ENCODE results near the gene RFESD. TPM values are rescaled to one million over a fixed set of nuclear protein-coding genes. Genes with fewer than 3 reads are reported as not detected.

Gene RFESD
- polyA plus RNA-seq, 1 of the 3 experiments (the other 2 are of a cell fraction), result 1.8 TPM

DNA sequence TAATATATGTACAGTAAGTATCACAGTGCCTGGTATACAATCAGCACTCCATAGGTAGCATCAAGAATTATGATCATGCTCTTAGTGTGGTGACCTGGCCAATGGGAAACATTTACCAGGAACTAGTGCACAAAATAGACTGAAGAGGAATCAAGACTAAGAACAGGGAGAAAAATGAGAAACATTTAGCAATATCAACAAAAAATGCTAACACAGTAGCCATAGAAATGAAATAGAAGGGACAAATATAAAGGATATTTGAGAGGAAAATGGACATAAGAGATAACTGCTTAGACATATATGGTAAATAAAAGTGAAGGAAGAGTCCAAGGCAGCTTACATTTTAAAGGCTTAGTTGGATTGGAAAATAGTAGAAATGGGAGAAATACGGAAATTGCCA lies 52.8 kb downstream of the RFESD start:
- H3K27ac ChIP-seq (ENCODE audit: low read depth in 2 of 2, low read length in 1 of 2), result no peak overlapping the region
- no peaks in the 10 kb centered on the region for H3K9me2 ChIP-seq
- H3F3A ChIP-seq (replicated peaks; ENCODE audit: insufficient read depth), result no peaks in the 10 kb centered on the region
- H3K27me3 ChIP-seq (ENCODE audit: insufficient read depth), result no peaks in the 10 kb centered on the region
- no peaks in the 10 kb centered on the region for H3K79me2 ChIP-seq (ENCODE audit: insufficient read depth)
- H3K9me3 ChIP-seq, result no peaks in the 10 kb centered on the region; the same call in 1 of the 2 replicates
- ChIA-PET CTCF (interaction anchor here (1.4 to 2.8 kb wide), 2 partner anchors 35 to 82 kb away, joined by 3 to 14 read pairs; no protein-coding TSS in a partner anchor), POLR2A (no interaction called here)
- no peak overlapping the region for H3K9ac ChIP-seq
- peaks cover 0 to 5% of the 10 kb centered on the region in 2 experiments; a peak in 2 of 4 replicates for H3K4me1 ChIP-seq (ENCODE audit: control insufficient read depth in 1 of 2, insufficient read depth in 2 of 2, low read depth in 1 of 2, low read length in 1 of 2)
- H3K4me3 ChIP-seq (ENCODE audit: low read depth in 2 of 2, low read length in 1 of 2), result no peak overlapping the region
- no peak overlapping the region for H3K4me2 ChIP-seq
- DNase-seq, result no peak
- TF ChIP-seq GABPA (IDR thresholded peaks at IDR 0.05; ENCODE audit: low read depth) (no peak), FOXJ3 (CRISPR knock-in tag; IDR thresholded peaks at IDR 0.05) (no peak), YY1 (IDR thresholded peaks at IDR 0.05; ENCODE audit: low read depth) (no peak), TAF1 (IDR thresholded peaks at IDR 0.05; ENCODE audit: borderline replicate concordance, low read depth, low read length) (no peak), NFIC (IDR thresholded peaks at IDR 0.05; ENCODE audit: borderline replicate concordance) (no peak), EZH2phosphoT487 (IDR thresholded peaks at IDR 0.05; ENCODE audit: borderline replicate concordance, low read depth) (no peak), TEAD4 (IDR thresholded peaks at IDR 0.05; ENCODE audit: borderline replicate concordance, insufficient read depth) (no peak), MXI1 (IDR thresholded peaks at IDR 0.05; ENCODE audit: low read depth, low read length) (no peak), EP300 (IDR thresholded peaks at IDR 0.05; ENCODE audit: borderline replicate concordance in 1 of 2, low read depth in 1 of 2, low read length in 1 of 2) (no peak), NRF1 (IDR thresholded peaks at IDR 0.05; ENCODE audit: low read depth, low read length) (no peak), MEF2A (IDR thresholded peaks at IDR 0.05; ENCODE audit: borderline replicate concordance, low read depth) (no peak)
- TF ChIP-seq, protein P1, sequence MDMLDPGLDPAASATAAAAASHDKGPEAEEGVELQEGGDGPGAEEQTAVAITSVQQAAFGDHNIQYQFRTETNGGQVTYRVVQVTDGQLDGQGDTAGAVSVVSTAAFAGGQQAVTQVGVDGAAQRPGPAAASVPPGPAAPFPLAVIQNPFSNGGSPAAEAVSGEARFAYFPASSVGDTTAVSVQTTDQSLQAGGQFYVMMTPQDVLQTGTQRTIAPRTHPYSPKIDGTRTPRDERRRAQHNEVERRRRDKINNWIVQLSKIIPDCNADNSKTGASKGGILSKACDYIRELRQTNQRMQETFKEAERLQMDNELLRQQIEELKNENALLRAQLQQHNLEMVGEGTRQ (IDR thresholded peaks at IDR 0.05; ENCODE audit: borderline replicate concordance, low read depth, low read length), result no peak
- TF ChIP-seq, protein P2, sequence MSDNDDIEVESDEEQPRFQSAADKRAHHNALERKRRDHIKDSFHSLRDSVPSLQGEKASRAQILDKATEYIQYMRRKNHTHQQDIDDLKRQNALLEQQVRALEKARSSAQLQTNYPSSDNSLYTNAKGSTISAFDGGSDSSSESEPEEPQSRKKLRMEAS (IDR thresholded peaks at IDR 0.05; ENCODE audit: low read depth), result no peak
- TF ChIP-seq, protein P3, sequence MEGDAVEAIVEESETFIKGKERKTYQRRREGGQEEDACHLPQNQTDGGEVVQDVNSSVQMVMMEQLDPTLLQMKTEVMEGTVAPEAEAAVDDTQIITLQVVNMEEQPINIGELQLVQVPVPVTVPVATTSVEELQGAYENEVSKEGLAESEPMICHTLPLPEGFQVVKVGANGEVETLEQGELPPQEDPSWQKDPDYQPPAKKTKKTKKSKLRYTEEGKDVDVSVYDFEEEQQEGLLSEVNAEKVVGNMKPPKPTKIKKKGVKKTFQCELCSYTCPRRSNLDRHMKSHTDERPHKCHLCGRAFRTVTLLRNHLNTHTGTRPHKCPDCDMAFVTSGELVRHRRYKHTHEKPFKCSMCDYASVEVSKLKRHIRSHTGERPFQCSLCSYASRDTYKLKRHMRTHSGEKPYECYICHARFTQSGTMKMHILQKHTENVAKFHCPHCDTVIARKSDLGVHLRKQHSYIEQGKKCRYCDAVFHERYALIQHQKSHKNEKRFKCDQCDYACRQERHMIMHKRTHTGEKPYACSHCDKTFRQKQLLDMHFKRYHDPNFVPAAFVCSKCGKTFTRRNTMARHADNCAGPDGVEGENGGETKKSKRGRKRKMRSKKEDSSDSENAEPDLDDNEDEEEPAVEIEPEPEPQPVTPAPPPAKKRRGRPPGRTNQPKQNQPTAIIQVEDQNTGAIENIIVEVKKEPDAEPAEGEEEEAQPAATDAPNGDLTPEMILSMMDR (IDR thresholded peaks at IDR 0.05), result no peak
- TF ChIP-seq, protein P4, sequence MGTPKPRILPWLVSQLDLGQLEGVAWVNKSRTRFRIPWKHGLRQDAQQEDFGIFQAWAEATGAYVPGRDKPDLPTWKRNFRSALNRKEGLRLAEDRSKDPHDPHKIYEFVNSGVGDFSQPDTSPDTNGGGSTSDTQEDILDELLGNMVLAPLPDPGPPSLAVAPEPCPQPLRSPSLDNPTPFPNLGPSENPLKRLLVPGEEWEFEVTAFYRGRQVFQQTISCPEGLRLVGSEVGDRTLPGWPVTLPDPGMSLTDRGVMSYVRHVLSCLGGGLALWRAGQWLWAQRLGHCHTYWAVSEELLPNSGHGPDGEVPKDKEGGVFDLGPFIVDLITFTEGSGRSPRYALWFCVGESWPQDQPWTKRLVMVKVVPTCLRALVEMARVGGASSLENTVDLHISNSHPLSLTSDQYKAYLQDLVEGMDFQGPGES (IDR thresholded peaks at IDR 0.05; ENCODE audit: low read depth, low read length), result no peak
- no peak overlapping the region for H2AFZ ChIP-seq (ENCODE audit: low read depth)
- 100% methylated on average over 1 of the region's 1 CpG for WGBS (ENCODE audit: low lambda C conversion rate)
- no peaks in the 10 kb centered on the region for H4K20me1 ChIP-seq (ENCODE audit: insufficient read depth)
- no peaks in the 10 kb centered on the region for H3K36me3 ChIP-seq (replicated peaks in 1 of 2; ENCODE audit: control insufficient read depth in 1 of 2, insufficient read depth in 2 of 2, low read length in 1 of 2)
